Measurements from ENCODE around the gene HOXA7.
A peak's percentile ranks its signal among the peaks of the same experiment; 100 is the strongest.

The HOXA7 gene

DNA sequence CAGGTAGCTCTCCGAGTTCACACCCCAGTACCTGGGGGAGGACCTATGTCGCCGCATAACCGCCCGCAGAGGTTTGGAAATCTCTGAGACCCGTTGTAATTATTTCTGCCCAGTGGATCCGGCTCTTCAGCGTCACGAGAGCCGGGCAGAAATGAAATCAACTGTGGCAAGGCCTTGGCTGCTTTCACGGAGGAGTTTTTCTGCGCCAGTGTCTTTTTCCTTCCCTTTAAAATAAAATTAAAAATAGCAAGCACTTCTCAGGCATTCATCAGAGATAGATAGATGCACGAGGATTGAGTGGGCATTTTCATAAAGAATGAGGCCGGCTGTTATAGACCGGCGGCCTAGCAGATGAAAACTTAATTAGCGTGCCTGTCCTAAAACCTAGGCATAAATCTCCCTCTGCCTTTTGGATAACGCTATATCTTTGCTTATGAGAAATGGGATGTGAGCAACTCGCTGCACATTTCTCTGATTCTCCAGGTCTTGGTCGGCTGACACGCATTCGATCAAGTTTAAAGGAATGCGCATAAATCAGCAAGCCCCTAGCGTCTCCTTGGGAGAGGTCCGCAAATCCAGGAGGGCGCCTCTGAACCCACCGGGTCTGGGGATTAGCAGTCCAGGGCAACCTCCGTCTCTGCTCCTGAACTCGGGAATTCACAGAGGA, 37.0 kb upstream of the HOXA7 start:
- no peak for DNase-seq

DNA sequence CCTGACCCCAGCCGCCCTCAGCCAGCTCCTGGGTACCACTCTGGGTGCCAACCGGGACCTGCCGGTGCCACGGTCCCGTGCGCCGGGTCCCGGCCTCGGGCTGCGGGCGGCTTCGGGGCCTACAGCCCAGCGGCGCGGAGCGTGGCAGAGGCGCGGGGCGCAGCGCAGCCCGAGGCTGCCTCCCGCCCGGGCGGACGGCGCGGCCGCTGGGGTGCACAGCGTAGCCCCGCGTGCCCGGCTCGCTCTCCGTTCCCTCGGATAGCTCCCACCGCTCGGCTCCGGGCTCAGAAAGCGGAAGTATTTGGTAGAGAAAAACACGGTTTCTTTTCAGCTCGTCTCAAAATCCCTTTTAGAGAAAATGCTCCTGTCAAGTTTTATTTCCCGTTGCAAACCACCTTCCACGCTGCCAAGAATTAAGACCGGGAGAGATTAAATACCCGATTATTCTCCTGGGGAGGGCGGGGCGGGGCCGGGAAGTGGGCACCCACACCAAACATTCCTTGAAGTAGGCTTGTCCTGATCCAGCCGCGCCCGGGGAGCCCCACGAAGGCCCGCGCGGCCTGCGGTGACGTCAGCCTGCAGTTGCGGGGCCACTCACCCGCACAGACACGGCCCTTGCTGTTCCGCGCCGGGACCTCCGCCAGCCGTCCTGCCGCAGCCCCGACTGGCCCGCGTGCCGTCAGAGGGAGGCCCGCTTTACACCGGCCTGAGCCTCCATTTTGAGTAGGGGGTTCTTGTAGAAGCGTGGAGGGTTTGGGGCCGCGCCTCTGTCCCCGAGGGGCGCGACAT, 36.3 kb upstream of the HOXA7 start:
- DNase-seq: peak; percentile 73 to 85 (median 77)

GRCh38 chr7:27191833-27192545, 35.5 kb upstream of the HOXA7 start:
- DNase-seq: peak in 1 of 3 donors; percentile 27

- no peak for DNase-seq
Measured at GRCh38 chr7:27191161-27191731, 34.8 kb upstream of the HOXA7 start.

- DNase-seq: no peak
Measured at GRCh38 chr7:27189997-27190748, 33.7 kb upstream of the HOXA7 start.

GRCh38 chr7:27189295-27189996, 33.0 kb upstream of the HOXA7 start:
- DNase-seq: no peak

DNA sequence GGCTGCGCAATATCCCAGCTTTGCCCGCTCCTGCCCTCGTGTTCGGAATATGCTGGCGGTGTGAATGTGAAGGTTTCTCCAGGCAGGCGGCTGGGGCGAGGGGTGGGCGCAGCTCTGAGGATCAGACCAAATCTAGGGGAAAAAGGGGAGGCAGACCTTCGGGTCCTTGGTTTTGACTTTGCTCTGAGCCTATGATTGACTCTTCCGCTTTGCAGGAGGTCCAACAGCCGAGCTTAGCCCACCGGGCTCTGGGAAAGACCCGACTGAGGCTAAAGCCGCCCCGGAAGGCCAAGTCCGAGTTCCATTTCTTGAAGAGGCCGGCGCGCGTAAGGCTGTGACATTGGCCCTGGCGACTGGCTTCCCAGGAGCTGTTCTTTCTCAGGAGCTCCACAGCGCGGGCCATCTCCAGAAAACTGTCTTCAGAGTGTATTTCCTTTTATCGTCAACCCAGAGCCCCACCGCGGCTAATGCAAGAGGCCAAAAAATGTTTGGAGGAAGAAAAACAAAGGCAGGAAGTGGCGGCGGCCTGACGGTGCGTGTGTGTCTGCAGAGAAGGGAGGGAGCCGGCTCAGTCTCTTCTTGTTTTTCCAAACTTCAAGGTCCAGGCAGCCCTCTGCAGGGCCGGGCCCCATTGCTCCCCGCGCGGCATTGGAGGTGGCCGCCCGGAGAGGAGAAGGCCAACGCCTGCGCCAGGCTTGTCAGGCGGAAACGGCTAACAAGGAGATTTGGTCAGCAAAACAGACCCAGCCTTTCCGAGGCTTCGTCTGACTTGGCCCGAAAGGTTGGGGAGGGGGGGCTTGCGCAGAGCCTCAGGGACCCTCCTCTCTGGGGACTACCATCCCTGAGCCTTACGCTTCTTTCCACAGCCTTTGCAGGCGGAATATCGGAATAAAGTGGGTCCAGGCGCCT, 32.2 kb upstream of the HOXA7 start:
- DNase-seq: peak in 1 of 3 donors; percentile 51

GRCh38 chr7:27187475-27188385, 31.3 kb upstream of the HOXA7 start:
- DNase-seq: peak in 1 of 3 donors; percentile 20

- no peak for DNase-seq
Measured at GRCh38 chr7:27186668-27187474, 30.4 kb upstream of the HOXA7 start.

GRCh38 chr7:27185854-27186667, 29.6 kb upstream of the HOXA7 start:
- no peak for DNase-seq

DNA sequence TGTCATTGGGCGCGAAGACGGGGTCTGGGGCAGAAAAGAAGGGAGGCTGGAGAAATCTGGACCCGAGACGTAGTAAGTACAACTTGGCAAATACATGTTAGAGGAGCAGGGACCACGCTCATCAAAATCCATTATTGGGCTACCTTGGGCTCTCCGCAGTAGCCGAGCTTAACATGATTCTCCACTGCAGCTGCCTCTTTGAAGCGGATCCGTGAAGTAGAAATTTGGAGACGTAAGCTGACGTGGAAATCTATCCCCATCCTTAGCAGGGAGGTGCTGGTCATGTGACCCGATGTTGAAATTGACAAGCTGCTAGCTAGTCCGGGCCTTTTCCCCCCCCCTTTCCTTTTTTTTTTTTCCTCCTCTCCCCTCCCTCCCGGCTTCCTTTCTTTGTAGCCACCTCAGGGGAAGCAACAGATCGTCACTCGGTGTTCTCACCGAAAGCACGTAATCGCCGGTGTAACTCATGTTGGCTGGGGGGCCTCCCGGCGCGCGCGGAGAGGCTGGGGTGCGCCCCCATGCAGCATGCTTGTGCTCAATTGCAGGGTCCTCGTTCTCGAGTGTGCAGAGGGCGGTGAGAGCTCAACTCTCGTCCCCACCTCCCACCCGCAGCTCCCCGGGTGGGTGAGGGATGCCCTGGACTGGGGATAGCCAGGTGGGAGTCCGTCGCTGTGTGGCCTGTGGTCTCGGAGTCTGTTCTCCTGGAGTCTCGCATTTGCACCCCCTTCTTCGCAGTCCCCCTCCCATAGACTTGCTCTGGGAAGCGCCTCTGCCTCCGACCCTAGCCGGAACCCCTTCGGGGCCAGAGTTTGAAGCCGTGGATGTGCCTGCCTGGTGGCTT, 28.8 kb upstream of the HOXA7 start, which contains the start of gene HOXA11:
Gene HOXA11 (minus strand): TSS at position 220 of the 841 bp plus-strand sequence. CDS start 88 bp downstream, at position 132.
- peak in 1 of 3 donors; percentile 45 for DNase-seq

DNA sequence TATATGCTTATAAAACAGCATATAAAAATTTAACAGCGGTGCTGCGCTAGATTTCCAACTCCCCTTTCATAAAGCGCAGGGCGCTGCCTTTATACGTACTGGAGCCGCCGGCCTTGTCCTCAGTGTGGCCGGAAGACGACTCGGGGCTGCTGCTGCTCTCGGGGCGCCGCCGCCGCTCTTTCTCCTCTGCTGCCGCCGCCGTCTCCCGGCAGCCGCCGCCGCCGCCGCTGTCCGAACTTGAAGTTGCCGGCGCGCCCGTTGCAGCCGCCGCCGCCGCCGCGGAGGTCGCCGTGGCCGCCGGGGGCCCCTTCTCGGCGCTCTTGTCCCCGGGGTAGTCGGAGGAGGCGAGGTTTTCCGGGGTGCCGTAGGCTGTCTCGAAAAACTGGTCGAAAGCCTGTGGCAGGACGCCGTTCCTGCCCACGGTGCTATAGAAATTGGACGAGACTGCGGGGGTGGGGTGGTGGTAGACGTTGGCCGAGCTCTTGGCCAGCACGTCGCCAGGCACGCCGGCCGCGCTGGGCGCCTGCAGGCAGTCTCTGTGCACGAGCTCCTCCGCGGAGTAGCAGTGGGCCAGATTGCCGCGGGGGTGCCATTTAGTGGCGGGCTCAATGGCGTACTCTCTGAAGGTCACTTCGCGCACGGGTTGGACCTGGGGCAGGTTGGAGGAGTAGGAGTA, 28.0 kb upstream of the HOXA7 start:
- peak; percentile 52 to 69 (median 55) for DNase-seq

GRCh38 chr7:27183682-27184336, 27.3 kb upstream of the HOXA7 start:
- peak in 1 of 3 donors; percentile 39 for DNase-seq

GRCh38 chr7:27182861-27183681, 26.6 kb upstream of the HOXA7 start:
- DNase-seq: no peak
